Measurements from ENCODE around the gene EEF1G. TPM values are rescaled to one million over a fixed set of nuclear protein-coding genes. Genes with fewer than 3 reads are reported as not detected.

The EEF1G gene
- total and polyA plus RNA-seq, 2 of the 13 experiments (the other 11 are each of a cell fraction or from before 2014, with no cell fraction given) = 1,787 to 2,144 TPM

- TF ChIP-seq PREB (CRISPR knock-in tag; IDR thresholded peaks at IDR 0.05) = no peak
- TF ChIP-seq CENPX (CRISPR knock-in tag; IDR thresholded peaks at IDR 0.05) = no peak
- peak; percentile 73 for TF ChIP-seq FOSL2 (CRISPR knock-in tag; IDR thresholded peaks at IDR 0.05)
- TF ChIP-seq EED (CRISPR knock-in tag; IDR thresholded peaks at IDR 0.05) = no peak
- no peak for TF ChIP-seq ZNF616 (CRISPR knock-in tag; IDR thresholded peaks at IDR 0.05; ENCODE audit: low read depth)
- TF ChIP-seq UBTF (CRISPR knock-in tag; IDR thresholded peaks at IDR 0.05) = 0 out of 2 replicates have a peak, but pooled peaks have one; percentile 22
- TF ChIP-seq BHLHE40 (IDR thresholded peaks at IDR 0.05; ENCODE audit: low read length) = no peak
- no peak for TF ChIP-seq MTA1 (CRISPR knock-in tag; IDR thresholded peaks at IDR 0.05; ENCODE audit: borderline replicate concordance)
- TF ChIP-seq E2F5 (CRISPR knock-in tag; conservative IDR thresholded peaks at IDR 0.05) = no peak
- peak; percentile 46; the same call in 1 of the 2 replicates for TF ChIP-seq KDM5B (CRISPR knock-in tag; IDR thresholded peaks at IDR 0.05; ENCODE audit: borderline replicate concordance)
- TF ChIP-seq ZMYM3 (CRISPR knock-in tag; IDR thresholded peaks at IDR 0.05) = peak; percentile 23; the same call in 1 of the 2 replicates
- TF ChIP-seq LRRFIP1 (CRISPR knock-in tag; conservative IDR thresholded peaks at IDR 0.05) = no peak
- no peak for TF ChIP-seq LCORL (IDR thresholded peaks at IDR 0.05)
- TF ChIP-seq LCORL (CRISPR knock-in tag; IDR thresholded peaks at IDR 0.05) = 0 out of 2 replicates have a peak, but pooled peaks have one; percentile 26
- no peak for TF ChIP-seq MIER3 (CRISPR knock-in tag; IDR thresholded peaks at IDR 0.05; ENCODE audit: borderline replicate concordance)
- TF ChIP-seq PRMT3 (CRISPR knock-in tag; IDR thresholded peaks at IDR 0.05; ENCODE audit: borderline replicate concordance, low read depth) = no peak
- TF ChIP-seq ZNF20 (CRISPR knock-in tag; IDR thresholded peaks at IDR 0.05) = no peak
- no peak for TF ChIP-seq ZNF281 (CRISPR knock-in tag; IDR thresholded peaks at IDR 0.05; ENCODE audit: borderline replicate concordance)
- TF ChIP-seq SRSF1 (optimal IDR thresholded peaks at IDR 0.05; ENCODE audit: low read depth, low read length) = no peak
These were observed 20.4 kb downstream of the EEF1G start (continued) for GRCh38 chr11:62553080-62553838.

Measured in HepG2 (cell line).